ENCODE data around the gene SIGLEC14. TPM values are rescaled to one million over a fixed set of nuclear protein-coding genes. Genes with fewer than 3 reads are reported as not detected.

SIGLEC14 gene
- polyA plus RNA-seq, 1 donor from 2014 or later = not detected

GRCh38 chr19:51593138-51593890 is 53.3 kb downstream of the SIGLEC14 start:
- no peaks in the 10 kb centered on the region for H3K27me3 ChIP-seq (ENCODE audit: insufficient read depth, low read depth, low read length)
- peak overlapping the region; percentile 93 for H3K4me2 ChIP-seq (ENCODE audit: low read length)
- no peaks in the 10 kb centered on the region for H3F3A ChIP-seq (ENCODE audit: insufficient read depth, low read length, poor library complexity, severe bottlenecking)
- peak overlapping the region; percentile 78 for H3K27ac ChIP-seq (ENCODE audit: low read length)
- H3K79me2 ChIP-seq (replicated peaks; ENCODE audit: insufficient read depth, low read length) = peaks cover 2% of the 10 kb centered on the region
- H3K9me2 ChIP-seq (ENCODE audit: insufficient read depth, low read length) = no peaks in the 10 kb centered on the region
- TF ChIP-seq TAF1 (IDR thresholded peaks at IDR 0.05; ENCODE audit: low read depth) = no peak
- no peak for TF ChIP-seq POLR2AphosphoS5 (IDR thresholded peaks at IDR 0.05)
- no peak for TF ChIP-seq SMC3 (conservative IDR thresholded peaks at IDR 0.05; ENCODE audit: poor library complexity)
- no peak for TF ChIP-seq MXI1 (conservative IDR thresholded peaks at IDR 0.05; ENCODE audit: poor library complexity, severe bottlenecking)
- TF ChIP-seq REST (IDR thresholded peaks at IDR 0.05; ENCODE audit: borderline replicate concordance) = no peak
- no peak for TF ChIP-seq EZH2 (IDR thresholded peaks at IDR 0.05; ENCODE audit: borderline replicate concordance, insufficient read depth, low read length, poor library complexity, severe bottlenecking)
- TF ChIP-seq, protein P1, sequence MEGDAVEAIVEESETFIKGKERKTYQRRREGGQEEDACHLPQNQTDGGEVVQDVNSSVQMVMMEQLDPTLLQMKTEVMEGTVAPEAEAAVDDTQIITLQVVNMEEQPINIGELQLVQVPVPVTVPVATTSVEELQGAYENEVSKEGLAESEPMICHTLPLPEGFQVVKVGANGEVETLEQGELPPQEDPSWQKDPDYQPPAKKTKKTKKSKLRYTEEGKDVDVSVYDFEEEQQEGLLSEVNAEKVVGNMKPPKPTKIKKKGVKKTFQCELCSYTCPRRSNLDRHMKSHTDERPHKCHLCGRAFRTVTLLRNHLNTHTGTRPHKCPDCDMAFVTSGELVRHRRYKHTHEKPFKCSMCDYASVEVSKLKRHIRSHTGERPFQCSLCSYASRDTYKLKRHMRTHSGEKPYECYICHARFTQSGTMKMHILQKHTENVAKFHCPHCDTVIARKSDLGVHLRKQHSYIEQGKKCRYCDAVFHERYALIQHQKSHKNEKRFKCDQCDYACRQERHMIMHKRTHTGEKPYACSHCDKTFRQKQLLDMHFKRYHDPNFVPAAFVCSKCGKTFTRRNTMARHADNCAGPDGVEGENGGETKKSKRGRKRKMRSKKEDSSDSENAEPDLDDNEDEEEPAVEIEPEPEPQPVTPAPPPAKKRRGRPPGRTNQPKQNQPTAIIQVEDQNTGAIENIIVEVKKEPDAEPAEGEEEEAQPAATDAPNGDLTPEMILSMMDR (IDR thresholded peaks at IDR 0.05; ENCODE audit: poor library complexity, severe bottlenecking) = no peak
- TF ChIP-seq RAD21 (conservative IDR thresholded peaks at IDR 0.05) = no peak
- TF ChIP-seq EP300 (conservative IDR thresholded peaks at IDR 0.05; ENCODE audit: poor library complexity, severe bottlenecking) = no peak
- peak overlapping the region; percentile 87 for H3K4me3 ChIP-seq (ENCODE audit: low read length)
- H3K9ac ChIP-seq (ENCODE audit: low read length) = peak overlapping the region; percentile 82
- no peaks in the 10 kb centered on the region for H3K36me3 ChIP-seq (ENCODE audit: insufficient read depth, low read length)
- H4K20me1 ChIP-seq (ENCODE audit: insufficient read depth) = no peaks in the 10 kb centered on the region
- H2AFZ ChIP-seq (ENCODE audit: low read depth, low read length) = peak overlapping the region; percentile 58
- H3K9me3 ChIP-seq (ENCODE audit: low read length) = no peaks in the 10 kb centered on the region

Small RNA genes within 50 kb of the gene (small RNA-seq; reads per million reads assigned to genes)
- gene AC018755.2 (0 reads per million in 3 experiments), gene MIR125A (0 reads per million in 3 experiments), gene MIR99B (0.26 to 1.9 (median 0.29) reads per million in 3 experiments), gene MIRLET7E (0 reads per million in 3 experiments)

Other genes with a start within 250 kb of the SIGLEC14 start
- gene SIGLEC10, start 229.2 kb downstream of the SIGLEC14 start, polyA plus RNA-seq = not detected in 2 replicates
- gene SIGLEC8, start 188.4 kb downstream of the SIGLEC14 start, polyA plus RNA-seq = not detected in 2 replicates
- gene CEACAM18, start 168.3 kb downstream of the SIGLEC14 start, polyA plus RNA-seq = not detected in 2 replicates
- not detected in 2 replicates for gene SIGLEC12, start 145.0 kb downstream of the SIGLEC14 start, polyA plus RNA-seq
- gene SIGLEC6, start 115.2 kb downstream of the SIGLEC14 start, polyA plus RNA-seq = not detected in 2 replicates
- 10.9 and 20.6 TPM in 2 replicates for gene ZNF175, start 75.5 kb downstream of the SIGLEC14 start, polyA plus RNA-seq
- gene SIGLEC5, start 16.4 kb downstream of the SIGLEC14 start, polyA plus RNA-seq = not detected in 2 replicates
- gene SPACA6, start 46.5 kb upstream of the SIGLEC14 start, polyA plus RNA-seq = 5.2 and 11.6 TPM in 2 replicates
- gene HAS1, start 77.2 kb upstream of the SIGLEC14 start, polyA plus RNA-seq = 0.30 TPM in 1 of 2 replicates, not detected in the other
- not detected in 2 replicates for gene FPR1, start 105.1 kb upstream of the SIGLEC14 start, polyA plus RNA-seq
- gene FPR2, start 114.4 kb upstream of the SIGLEC14 start, polyA plus RNA-seq = not detected in 2 replicates
- gene FPR3, start 148.3 kb upstream of the SIGLEC14 start, polyA plus RNA-seq = not detected in 2 replicates
- 44.0 and 54.1 TPM in 2 replicates for gene ZNF577, start 241.1 kb upstream of the SIGLEC14 start, polyA plus RNA-seq